Esophagus muscularis mucosa (tissue), 4 donors: Measurements from ENCODE around the gene ZP2.

Experiments
- EP300 ChIP-seq: sonication (generic); formaldehyde crosslinking; IDR thresholded peaks from one replicate; pipeline ENCODE4 v1.6.1; 2017; ENCODE audit warnings: antibody characterized with exemption
- POLR2A ChIP-seq: fragments of 450-650 bp; IDR thresholded peaks from one replicate; pipeline ENCODE4 v1.6.1; 2017; ENCODE audit warnings: antibody characterized with exemption, moderate library complexity, mild to moderate bottlenecking, low read depth
- TF ChIP-seq, protein P1 (sequence below), 3 experiments: fragments of 200-600 bp in 2 of 3; fragments of 450-650 bp in 1 of 3; sonication (generic) in 2 of 3; IDR thresholded peaks; one replicate each; pipeline ENCODE4 v1.5.1; 2017 to 2019; ENCODE audit warnings: antibody characterized with exemption in 3 of 3, mild to moderate bottlenecking in 2 of 3, moderate library complexity in 1 of 3

DNA sequence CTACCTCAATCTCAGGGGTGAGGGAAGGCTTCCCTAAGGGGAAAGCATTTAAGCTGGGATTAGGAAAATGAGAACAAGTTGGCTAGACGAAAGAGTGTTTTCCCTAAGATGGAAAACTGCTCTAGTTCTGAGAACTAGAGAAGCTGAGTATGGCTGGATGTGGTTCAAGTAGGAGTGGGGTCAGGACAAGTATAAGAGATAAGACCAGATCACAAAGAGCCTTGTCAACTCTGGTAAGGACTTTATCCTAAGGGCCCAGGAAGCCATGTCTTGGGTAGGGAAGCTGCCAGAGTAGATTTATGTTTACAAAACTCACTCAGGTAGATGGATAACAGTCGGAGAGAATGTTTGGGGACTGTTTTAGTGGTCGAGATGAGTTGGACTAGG lies 23.8 kb upstream of the ZP2 start:
- no peak for TF ChIP-seq POLR2A
- TF ChIP-seq, protein P1, sequence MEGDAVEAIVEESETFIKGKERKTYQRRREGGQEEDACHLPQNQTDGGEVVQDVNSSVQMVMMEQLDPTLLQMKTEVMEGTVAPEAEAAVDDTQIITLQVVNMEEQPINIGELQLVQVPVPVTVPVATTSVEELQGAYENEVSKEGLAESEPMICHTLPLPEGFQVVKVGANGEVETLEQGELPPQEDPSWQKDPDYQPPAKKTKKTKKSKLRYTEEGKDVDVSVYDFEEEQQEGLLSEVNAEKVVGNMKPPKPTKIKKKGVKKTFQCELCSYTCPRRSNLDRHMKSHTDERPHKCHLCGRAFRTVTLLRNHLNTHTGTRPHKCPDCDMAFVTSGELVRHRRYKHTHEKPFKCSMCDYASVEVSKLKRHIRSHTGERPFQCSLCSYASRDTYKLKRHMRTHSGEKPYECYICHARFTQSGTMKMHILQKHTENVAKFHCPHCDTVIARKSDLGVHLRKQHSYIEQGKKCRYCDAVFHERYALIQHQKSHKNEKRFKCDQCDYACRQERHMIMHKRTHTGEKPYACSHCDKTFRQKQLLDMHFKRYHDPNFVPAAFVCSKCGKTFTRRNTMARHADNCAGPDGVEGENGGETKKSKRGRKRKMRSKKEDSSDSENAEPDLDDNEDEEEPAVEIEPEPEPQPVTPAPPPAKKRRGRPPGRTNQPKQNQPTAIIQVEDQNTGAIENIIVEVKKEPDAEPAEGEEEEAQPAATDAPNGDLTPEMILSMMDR (IDR thresholded peaks at IDR 0.05), result no peak
- no peak for TF ChIP-seq EP300
